ENCODE results near the gene MBD3L2B. TPM values are rescaled to one million over a fixed set of nuclear protein-coding genes. Genes with fewer than 3 reads are reported as not detected.
"Not testable (repeated sequence)": the region's sequence is repeated elsewhere in the genome, so short reads cannot be mapped to it uniquely, and the experiment has no call there.

MBD3L2B gene
- total and polyA plus RNA-seq, 7 donors, result not detected

DNA sequence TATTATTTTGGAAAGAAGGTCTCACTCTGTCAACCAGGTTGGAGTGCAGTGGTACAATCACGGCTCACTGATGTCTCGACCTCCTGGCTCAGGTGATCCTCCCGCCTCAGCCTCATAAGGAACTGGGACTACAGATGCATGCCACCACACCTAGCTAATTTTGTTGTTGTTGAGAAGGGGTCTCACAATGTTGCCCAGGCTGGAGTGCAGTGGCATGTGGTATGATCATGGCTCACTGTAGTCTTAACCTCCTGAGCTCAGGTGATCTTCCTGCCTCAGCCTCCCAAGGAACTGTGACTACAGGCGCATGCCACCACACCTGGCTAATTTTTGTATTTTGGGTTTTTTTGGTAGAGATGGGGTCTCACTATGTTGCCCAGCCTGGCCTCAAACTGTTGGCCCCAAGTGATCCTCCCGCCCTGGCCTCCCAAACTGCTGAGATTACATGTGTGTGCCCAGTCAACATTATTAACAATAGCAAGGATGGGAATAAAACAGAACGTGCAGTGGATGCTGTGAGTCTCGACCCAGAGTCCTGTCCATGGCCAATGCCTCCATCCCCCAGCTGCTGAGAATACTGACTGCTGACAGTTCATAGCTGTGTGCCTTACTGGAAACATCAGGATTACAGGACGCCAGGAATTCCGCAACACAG lies 42.7 kb upstream of the MBD3L2B start:
- Histone ChIP-seq H3K4me3 (no peak overlapping the region), H3K27ac (no peak overlapping the region), H3K36me3 (no peaks in the 10 kb centered on the region), H3K4me1 (no peaks in the 10 kb centered on the region), H3K9me3 (no peaks in the 10 kb centered on the region), H3K27me3 (no peaks in the 10 kb centered on the region)
- intact Hi-C loops (cut with DNase I), result loop anchor here (10.0 kb wide), 2 partner anchors 329 to 689 kb away; partner anchors contain the start of genes ALKBH7, GPR108, PSPN and TRIP10
- TF ChIP-seq, protein P1, sequence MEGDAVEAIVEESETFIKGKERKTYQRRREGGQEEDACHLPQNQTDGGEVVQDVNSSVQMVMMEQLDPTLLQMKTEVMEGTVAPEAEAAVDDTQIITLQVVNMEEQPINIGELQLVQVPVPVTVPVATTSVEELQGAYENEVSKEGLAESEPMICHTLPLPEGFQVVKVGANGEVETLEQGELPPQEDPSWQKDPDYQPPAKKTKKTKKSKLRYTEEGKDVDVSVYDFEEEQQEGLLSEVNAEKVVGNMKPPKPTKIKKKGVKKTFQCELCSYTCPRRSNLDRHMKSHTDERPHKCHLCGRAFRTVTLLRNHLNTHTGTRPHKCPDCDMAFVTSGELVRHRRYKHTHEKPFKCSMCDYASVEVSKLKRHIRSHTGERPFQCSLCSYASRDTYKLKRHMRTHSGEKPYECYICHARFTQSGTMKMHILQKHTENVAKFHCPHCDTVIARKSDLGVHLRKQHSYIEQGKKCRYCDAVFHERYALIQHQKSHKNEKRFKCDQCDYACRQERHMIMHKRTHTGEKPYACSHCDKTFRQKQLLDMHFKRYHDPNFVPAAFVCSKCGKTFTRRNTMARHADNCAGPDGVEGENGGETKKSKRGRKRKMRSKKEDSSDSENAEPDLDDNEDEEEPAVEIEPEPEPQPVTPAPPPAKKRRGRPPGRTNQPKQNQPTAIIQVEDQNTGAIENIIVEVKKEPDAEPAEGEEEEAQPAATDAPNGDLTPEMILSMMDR (IDR thresholded peaks at IDR 0.05), result no peak
- TF ChIP-seq EP300 (IDR thresholded peaks at IDR 0.05), result no peak
- TF ChIP-seq POLR2AphosphoS5 (IDR thresholded peaks at IDR 0.05), result no peak
- TF ChIP-seq POLR2A (IDR thresholded peaks at IDR 0.05), result no peak
- WGBS, 2 donors, result 90 to 91% methylated on average over 9 of the region's 9 CpGs
- no peak for DNase-seq

DNA sequence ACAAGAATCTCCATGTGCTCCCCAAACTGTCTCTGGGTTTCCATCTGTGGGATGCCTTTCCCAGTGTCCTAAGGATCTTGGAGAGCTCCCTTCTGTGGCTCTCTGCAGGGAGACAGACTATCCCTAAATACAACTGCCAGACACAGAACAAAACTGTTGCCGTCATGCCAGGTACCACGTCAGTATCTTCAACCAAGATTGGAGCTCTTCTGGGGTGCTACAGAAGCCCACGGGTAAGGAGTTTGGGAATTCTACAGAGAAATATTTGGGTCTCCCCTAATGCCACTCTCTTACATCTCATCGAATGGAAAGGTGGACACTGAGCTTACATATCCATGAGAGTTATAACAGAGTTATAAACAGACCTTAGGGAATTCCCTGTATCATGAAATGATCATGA lies 42.1 kb upstream of the MBD3L2B start:
- WGBS, 2 donors, result 68 to 83% methylated on average over 4 of the region's 4 CpGs

DNA sequence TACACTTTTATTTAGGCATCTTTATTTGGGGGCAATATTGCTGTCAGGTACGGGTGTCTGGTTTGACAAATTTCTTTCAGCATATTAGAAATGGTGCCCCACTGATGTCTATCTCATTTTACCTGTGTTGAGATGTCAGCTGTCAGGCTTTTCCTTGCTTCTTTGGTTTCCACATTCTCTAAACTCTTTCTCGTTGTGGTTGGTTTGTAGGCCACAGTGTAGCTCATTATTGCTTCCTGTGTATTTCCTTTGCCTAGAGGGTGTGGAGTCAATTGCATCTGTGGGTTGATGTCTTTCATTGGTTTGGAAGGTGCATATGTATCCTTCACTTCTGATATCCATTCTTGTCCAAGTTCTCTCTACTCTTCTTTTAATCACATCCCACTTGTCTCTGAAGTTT lies 38.7 kb upstream of the MBD3L2B start:
- H3K4me3 ChIP-seq, H3K27me3 ChIP-seq, DNase-seq, H3K27ac ChIP-seq, H3K9me3 ChIP-seq, H3K36me3 ChIP-seq, H3K4me1 ChIP-seq: not testable (repeated sequence)
- intact Hi-C loops (cut with DNase I), result loop anchor here (10.0 kb wide), 2 partner anchors 325 to 685 kb away; partner anchors contain the start of genes ALKBH7, GPR108, PSPN and TRIP10
- WGBS, 2 donors, result 32 to 62% methylated on average over 1 of the region's 2 CpGs

More for the DNA sequence above, 42.1 kb upstream of the MBD3L2B start:
- no peaks in the 10 kb centered on the region for H3K4me1 ChIP-seq
- TF ChIP-seq, protein P1 (IDR thresholded peaks at IDR 0.05), result no peak
- TF ChIP-seq POLR2A (IDR thresholded peaks at IDR 0.05), result no peak
- TF ChIP-seq POLR2AphosphoS5 (IDR thresholded peaks at IDR 0.05), result no peak
- TF ChIP-seq EP300 (IDR thresholded peaks at IDR 0.05), result no peak
- H3K9me3 ChIP-seq, result no peaks in the 10 kb centered on the region
- H3K4me3 ChIP-seq, result no peak overlapping the region
- intact Hi-C loops (cut with DNase I), result loop anchor here (10.0 kb wide), 2 partner anchors 329 to 689 kb away; partner anchors contain the start of genes ALKBH7, GPR108, PSPN and TRIP10
- DNase-seq, result no peak
- H3K27me3 ChIP-seq, result no peaks in the 10 kb centered on the region
- H3K36me3 ChIP-seq, result no peaks in the 10 kb centered on the region
- no peak overlapping the region for H3K27ac ChIP-seq

DNA sequence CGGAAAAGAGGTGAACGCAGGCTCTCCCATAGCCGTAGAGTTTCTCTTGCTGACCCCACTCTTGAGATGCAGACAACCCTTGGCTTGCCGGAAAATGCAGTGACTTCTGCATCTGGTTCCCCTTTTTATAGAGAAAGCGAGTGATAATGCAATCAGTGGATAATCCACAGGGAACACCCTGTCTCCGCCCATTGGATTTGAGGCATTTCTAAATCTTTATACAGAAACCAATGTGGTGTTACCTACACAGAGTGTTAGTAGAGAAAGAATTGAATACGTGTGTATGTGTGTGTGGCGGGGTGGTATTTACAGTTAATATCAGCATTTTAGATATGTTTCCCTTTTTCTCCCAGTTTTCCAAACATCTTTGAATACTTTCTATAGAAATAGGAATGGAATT lies 37.3 kb upstream of the MBD3L2B start, which contains the start of gene MBD3L3:
Gene MBD3L3, minus strand, starts transcription at position 101 of the 400 bp plus-strand sequence. Its CDS starts 71 bp downstream, at position 30.
- H3K27ac ChIP-seq; H3K4me1 ChIP-seq; H3K4me3 ChIP-seq; H3K9me3 ChIP-seq; H3K27me3 ChIP-seq; DNase-seq; H3K36me3 ChIP-seq; intact Hi-C loops (cut with DNase I): not testable (repeated sequence)
- no CpG with 5 or more reads among the region's 8 CpGs for WGBS, 2 donors

DNA sequence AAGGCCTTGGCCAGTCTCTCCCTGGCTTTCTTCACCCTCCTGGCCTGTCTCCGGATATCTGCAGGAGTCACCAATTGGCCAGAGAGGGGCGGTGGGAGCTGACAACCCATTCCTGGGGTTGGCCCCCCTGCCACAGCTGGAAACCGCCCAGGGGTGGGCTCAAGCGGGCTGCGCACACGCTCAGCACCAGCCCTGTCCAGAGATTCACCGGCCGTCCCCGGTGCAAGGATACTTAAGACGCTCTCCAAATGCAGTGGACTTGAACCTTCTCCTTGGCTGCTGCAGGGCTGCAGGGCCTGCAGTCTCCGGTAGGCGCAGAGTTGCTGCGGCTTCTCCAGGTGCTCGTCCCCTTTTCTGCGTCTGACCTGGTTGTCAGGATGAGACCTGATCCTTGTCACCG lies 35.1 kb upstream of the MBD3L2B start:
- H3K27ac ChIP-seq; H3K27me3 ChIP-seq; DNase-seq; H3K4me3 ChIP-seq; H3K9me3 ChIP-seq; H3K4me1 ChIP-seq; intact Hi-C loops (cut with DNase I); H3K36me3 ChIP-seq: not testable (repeated sequence)
- 84 to 92% methylated on average over 8 of the region's 16 CpGs for WGBS, 2 donors

DNA sequence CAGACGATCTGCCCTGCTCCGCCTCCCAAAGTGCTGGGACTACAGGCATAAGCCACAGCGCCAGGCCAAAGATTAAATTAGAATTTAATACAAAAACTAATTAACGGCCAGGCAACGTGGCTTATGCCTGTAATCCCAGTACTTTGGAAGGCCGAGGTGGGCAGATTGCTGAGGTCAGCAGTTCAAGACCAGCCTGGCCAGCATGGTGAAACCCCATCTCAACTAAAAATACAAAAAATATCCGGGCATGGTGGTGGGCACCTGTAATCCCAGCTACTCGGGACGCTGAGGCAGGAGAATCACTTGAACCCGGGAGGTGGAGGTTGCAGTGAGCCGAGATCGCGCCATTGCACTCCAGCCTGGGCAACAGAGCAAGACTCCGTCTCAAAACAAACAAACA lies 34.4 kb upstream of the MBD3L2B start:
- H3K4me1 ChIP-seq; H3K4me3 ChIP-seq; H3K9me3 ChIP-seq; DNase-seq; H3K27me3 ChIP-seq; H3K27ac ChIP-seq; H3K36me3 ChIP-seq; intact Hi-C loops (cut with DNase I): not testable (repeated sequence)
- WGBS, 2 donors, result 90 to 94% methylated on average over 12 of the region's 14 CpGs

DNA sequence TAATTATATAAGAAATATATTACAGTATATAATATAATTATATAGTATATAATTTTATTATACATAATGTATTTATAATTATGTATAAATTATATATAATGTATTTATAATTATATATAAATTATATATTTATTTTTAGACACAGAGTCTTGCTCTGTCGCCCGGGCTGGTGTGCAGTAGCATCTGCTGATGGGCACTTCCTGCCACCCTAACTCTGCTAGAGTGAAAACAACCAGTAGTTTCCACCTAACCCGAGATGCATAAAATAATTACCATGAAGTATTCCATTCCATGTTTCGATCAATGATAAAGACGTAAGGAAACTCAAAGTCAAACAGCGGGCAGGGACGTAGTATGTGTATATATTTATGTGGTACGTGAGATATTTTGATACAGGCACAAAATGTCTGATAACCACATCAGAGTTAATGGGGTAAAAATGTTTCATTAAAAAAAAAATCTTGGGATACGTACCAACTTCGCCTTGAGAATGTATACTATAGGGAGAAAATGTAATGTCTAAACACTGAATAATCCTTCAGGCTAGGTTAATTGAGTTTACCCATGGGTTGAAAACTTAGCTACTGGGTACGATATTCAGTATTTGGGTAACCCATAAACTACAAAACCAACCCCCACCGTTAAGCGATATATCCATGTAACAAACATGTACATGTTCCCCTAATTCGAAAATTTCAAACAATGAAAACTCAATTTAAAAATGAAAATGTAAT lies 33.6 kb upstream of the MBD3L2B start:
- WGBS, 2 donors, result 94 to 96% methylated on average over 12 of the region's 14 CpGs
- H3K4me3 ChIP-seq; H3K4me1 ChIP-seq; H3K36me3 ChIP-seq; intact Hi-C loops (cut with DNase I); H3K9me3 ChIP-seq; H3K27ac ChIP-seq; DNase-seq; H3K27me3 ChIP-seq: not testable (repeated sequence)

DNA sequence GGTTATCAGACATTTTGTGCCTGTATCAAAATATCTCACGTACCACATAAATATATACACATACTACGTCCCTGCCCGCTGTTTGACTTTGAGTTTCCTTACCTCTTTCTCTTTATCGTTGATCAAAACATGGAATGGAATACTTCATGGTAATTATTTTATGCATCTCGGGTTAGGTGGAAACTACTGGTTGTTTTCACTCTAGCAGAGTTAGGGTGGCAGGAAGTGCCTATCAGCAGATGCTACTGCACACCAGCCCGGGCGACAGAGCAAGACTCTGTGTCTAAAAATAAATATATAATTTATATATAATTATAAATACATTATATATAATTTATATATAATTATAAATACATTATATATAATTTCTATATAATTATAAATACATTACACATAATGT lies 31.7 kb upstream of the MBD3L2B start:
- H3K27me3 ChIP-seq; H3K4me3 ChIP-seq; H3K9me3 ChIP-seq; H3K4me1 ChIP-seq; intact Hi-C loops (cut with DNase I); DNase-seq; H3K27ac ChIP-seq; H3K36me3 ChIP-seq: not testable (repeated sequence)
- WGBS, 2 donors, result 79 to 92% methylated on average over 7 of the region's 7 CpGs

DNA sequence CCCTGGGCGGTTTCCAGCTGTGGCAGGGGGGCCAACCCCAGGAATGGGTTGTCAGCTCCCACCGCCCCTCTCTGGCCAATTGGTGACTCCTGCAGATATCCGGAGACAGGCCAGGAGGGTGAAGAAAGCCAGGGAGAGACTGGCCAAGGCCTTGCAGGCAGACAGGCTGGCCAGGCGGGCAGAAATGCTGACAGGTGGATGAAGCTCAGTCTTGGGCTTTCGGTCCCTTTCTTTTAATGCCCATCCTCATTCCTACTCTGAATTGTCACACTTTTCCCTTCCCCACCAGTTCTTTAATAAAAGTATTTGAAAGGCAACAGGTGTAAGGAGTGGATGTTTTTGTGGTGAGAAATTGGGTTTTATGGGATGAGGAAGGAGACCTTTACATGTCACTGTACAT lies 30.2 kb upstream of the MBD3L2B start:
- H3K27ac ChIP-seq; H3K4me3 ChIP-seq; H3K4me1 ChIP-seq; H3K36me3 ChIP-seq; H3K9me3 ChIP-seq; DNase-seq; intact Hi-C loops (cut with DNase I); H3K27me3 ChIP-seq: not testable (repeated sequence)
- 80 to 91% methylated on average over 2 of the region's 5 CpGs for WGBS, 2 donors

DNA sequence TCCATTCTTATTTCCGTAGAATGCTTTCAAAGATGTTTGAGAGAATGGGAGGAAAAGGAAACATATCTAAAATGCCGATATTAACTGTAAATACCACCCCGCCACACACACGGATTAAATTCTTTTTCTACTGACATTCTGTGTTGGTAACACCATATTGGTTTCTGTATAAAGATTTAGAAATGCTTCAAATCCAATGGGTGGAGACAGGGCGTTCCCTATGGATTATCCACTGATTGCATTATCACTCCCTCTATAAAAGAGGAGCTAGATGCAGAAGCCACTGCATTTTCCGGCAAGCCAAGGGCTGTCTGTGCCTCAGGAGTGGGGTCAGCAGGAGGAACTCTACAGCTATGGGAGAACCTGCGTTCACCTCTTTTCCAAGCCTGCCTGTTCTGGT lies 27.8 kb upstream of the MBD3L2B start, which contains the start of gene MBD3L2:
Gene MBD3L2, plus strand, starts transcription at position 301 of the 400 bp plus-strand sequence. Its CDS starts 53 bp downstream, at position 354.
- H3K36me3 ChIP-seq; H3K27me3 ChIP-seq; H3K4me1 ChIP-seq; DNase-seq; H3K27ac ChIP-seq; intact Hi-C loops (cut with DNase I); H3K4me3 ChIP-seq; H3K9me3 ChIP-seq: not testable (repeated sequence)
- WGBS, 2 donors, result no CpG with 5 or more reads among the region's 7 CpGs

Data from sigmoid colon (tissue), 7 donors.